GM19468 (cell line): ENCODE results near the gene TRMT112.
"Not testable (repeated sequence)": the region's sequence is repeated elsewhere in the genome, so short reads cannot be mapped to it uniquely, and the experiment has no call there.

Source experiments
- ATAC-seq: cut with Tn5 transposase; IDR thresholded peaks from one replicate; pipeline ENCODE4 v1.9.1; 2021; ENCODE audit warnings: mild to moderate bottlenecking, moderate library complexity, moderate number of reproducible peaks; ENCODE audit not compliant: unreplicated experiment; ENCODE audit errors: extremely low read depth

TRMT112 gene

GRCh38 chr11:64334764-64335735 is 17.7 kb upstream of the TRMT112 start:
- peak; percentile 54 for ATAC-seq

- no peak for ATAC-seq
These were observed 16.2 kb upstream of the TRMT112 start for GRCh38 chr11:64333556-64333955.

- ATAC-seq = no peak
These were observed 14.4 kb upstream of the TRMT112 start for GRCh38 chr11:64331569-64332371.

GRCh38 chr11:64330888-64331287 is 13.5 kb upstream of the TRMT112 start:
- no peak for ATAC-seq

- ATAC-seq = no peak
These were observed 10.6 kb upstream of the TRMT112 start for GRCh38 chr11:64327993-64328392.

GRCh38 chr11:64327375-64327774 is 10.0 kb upstream of the TRMT112 start:
- no peak for ATAC-seq

GRCh38 chr11:64324692-64325469 is 7.5 kb upstream of the TRMT112 start:
- no peak for ATAC-seq

GRCh38 chr11:64323984-64324383 is 6.6 kb upstream of the TRMT112 start:
- not testable (repeated sequence) for ATAC-seq

- no peak for ATAC-seq
These were observed 6.0 kb upstream of the TRMT112 start for GRCh38 chr11:64323373-64323772.

GRCh38 chr11:64322925-64323260 is 5.5 kb upstream of the TRMT112 start:
- no peak for ATAC-seq

- no peak for ATAC-seq
These were observed 4.2 kb upstream of the TRMT112 start for GRCh38 chr11:64321533-64321932.

- ATAC-seq = no peak
These were observed 3.7 kb upstream of the TRMT112 start for GRCh38 chr11:64321026-64321425.

GRCh38 chr11:64320556-64320955 is 3.2 kb upstream of the TRMT112 start:
- no peak for ATAC-seq

- ATAC-seq = no peak
These were observed 1.7 kb upstream of the TRMT112 start for GRCh38 chr11:64318766-64319761.

GRCh38 chr11:64317961-64318765 is 804 bp upstream of the TRMT112 start, which contains the start of gene PRDX5:
Gene PRDX5 (plus strand): TSS chr11:64318121. CDS start chr11:64318216, 95 bp downstream.
- peak; percentile 82 for ATAC-seq

GRCh38 chr11:64316672-64317324 is 561 bp downstream of the TRMT112 start:
- no peak for ATAC-seq

- ATAC-seq = not testable (repeated sequence)
These were observed 1.5 kb downstream of the TRMT112 start for GRCh38 chr11:64315667-64316526.
